Adrenal gland (tissue), 5 donors: Measurements from ENCODE around the gene INKA2.

Experiments used
- CTCF ChIP-seq, 6 experiments: fragments of 450-650 bp in 4 of 6; fragments of 200-600 bp in 2 of 6; sonication (generic) in 1 of 6; IDR thresholded peaks; 1 replicate in 5 of 6; 2 replicates in 1 of 6; pipeline versions ENCODE4 v1.5.1 to v1.8.0; 2016 to 2021; ENCODE audit warnings: antibody characterized with exemption in 6 of 6, mild to moderate bottlenecking in 2 of 6, moderate library complexity in 1 of 6
- POLR2A ChIP-seq, 2 donors: fragments of 450-650 bp; IDR thresholded peaks; one replicate each; pipeline ENCODE4 v1.6.1; 2017; ENCODE audit warnings: antibody characterized with exemption in 2 of 2, mild to moderate bottlenecking in 2 of 2, moderate library complexity in 1 of 2
- donor health status: DM: no; HTN: no; CAD: no.

GRCh38 chr1:111717450-111717849 lies 21.7 kb downstream of the INKA2 start:
- TF ChIP-seq CTCF (IDR thresholded peaks at IDR 0.05) = no peak
- no peak for TF ChIP-seq POLR2A (IDR thresholded peaks at IDR 0.05)
